OCI-LY3 (cell line): Measurements from ENCODE around the gene RBMS3.
A peak's percentile ranks its signal among the peaks of the same experiment; 100 is the strongest.

Experiments
- H2AFZ ChIP-seq: fragments of 200-600, 300-600 bp; shearing (Covaris generic); 2 replicates; pipeline ENCODE4 v1.6.0; 2014; ENCODE audit warnings: antibody characterized with exemption, low read depth, low read length
- H3K27ac ChIP-seq: fragments of 200-600, 300-600 bp; sonication (generic); 2 replicates; pipeline ENCODE4 v1.5.1; 2014; ENCODE audit warnings: mild to moderate bottlenecking, low read length, moderate library complexity, mixed read lengths
- H3K27me3 ChIP-seq: fragments of 200-600, 300-600 bp; sonication (generic); 2 replicates; pipeline ENCODE4 v1.6.1; 2014; ENCODE audit warnings: low read depth, low read length, mixed read lengths
- H3K36me3 ChIP-seq: fragments of 200-600, 300-600 bp; sonication (generic); replicated peaks from 2 replicates; pipeline ENCODE3; 2014; ENCODE audit warnings: low read depth, low read length, mixed read lengths
- H3K4me1 ChIP-seq: fragments of 300-600, 200-600 bp; sonication (generic); 2 replicates; pipeline ENCODE4 v1.6.1; 2014; ENCODE audit warnings: low read length, mixed read lengths
- H3K4me2 ChIP-seq: fragments of 200-600, 300-600 bp; sonication (generic); 2 replicates; pipeline ENCODE4 v1.6.1; 2014; ENCODE audit warnings: low read length, mixed read lengths
- H3K4me3 ChIP-seq: fragments of 300-600, 200-600 bp; sonication (generic); 2 replicates; pipeline ENCODE4 v1.5.1; 2014; ENCODE audit warnings: antibody characterized with exemption, mild to moderate bottlenecking, low read length, moderate library complexity
- H3K79me2 ChIP-seq: fragments of 300-600, 200-600 bp; shearing (Covaris generic); 2 replicates; pipeline ENCODE4 v1.6.1; 2014; ENCODE audit warnings: mild to moderate bottlenecking, low read length, mixed read lengths
- H3K9ac ChIP-seq: fragments of 300-600, 200-600 bp; shearing (Covaris generic); 2 replicates; pipeline ENCODE4 v1.6.0; 2014; ENCODE audit warnings: mild to moderate bottlenecking, low read length, moderate library complexity
- H3K9me3 ChIP-seq: fragments of 200-600, 300-600 bp; shearing (Covaris generic); 2 replicates; pipeline ENCODE4 v1.6.1; 2014; ENCODE audit warnings: low read length, mixed read lengths; ENCODE audit not compliant: insufficient read depth
- H4K20me1 ChIP-seq: fragments of 200-600, 300-600 bp; sonication (generic); 2 replicates; pipeline ENCODE4 v1.6.1; 2016; ENCODE audit warnings: low read length, mixed read lengths; ENCODE audit not compliant: insufficient read depth
- CTCF ChIP-seq: fragments of 200-600, 300-600 bp; sonication (generic); IDR thresholded peaks from 2 replicates; pipeline ENCODE4 v1.5.1; 2014; ENCODE audit warnings: antibody characterized with exemption, low read length, low read depth
- EZH2phosphoT487 ChIP-seq: fragments of 200-600 bp; shearing (Covaris generic); IDR thresholded peaks from 2 replicates; pipeline ENCODE4 v1.6.1; 2018; ENCODE audit warnings: antibody characterized with exemption, mixed run types, low read depth

The RBMS3 gene

GRCh38 chr3:29870136-29870535, 589.3 kb downstream of the RBMS3 start:
- no peak overlapping the region for H3K27ac ChIP-seq
- H3K79me2 ChIP-seq: no peaks in the 10 kb centered on the region
- H3K4me2 ChIP-seq: no peak overlapping the region
- H3K4me1 ChIP-seq: peaks cover 10% of the 10 kb centered on the region
- H3K9ac ChIP-seq: no peak overlapping the region
- TF ChIP-seq CTCF (no peak), EZH2phosphoT487 (no peak)
- no peaks in the 10 kb centered on the region for H3K9me3 ChIP-seq
- H4K20me1 ChIP-seq: no peaks in the 10 kb centered on the region
- H3K4me3 ChIP-seq: no peak overlapping the region
- no peak overlapping the region for H2AFZ ChIP-seq
- H3K27me3 ChIP-seq: peaks cover 8% of the 10 kb centered on the region; the same call in 1 of the 2 replicates
- H3K36me3 ChIP-seq: no peaks in the 10 kb centered on the region

GRCh38 chr3:29871087-29871486, 590.2 kb downstream of the RBMS3 start:
- H3K4me1 ChIP-seq: peaks cover under 1% of the 10 kb centered on the region; the same call in 1 of the 2 replicates
- no peak overlapping the region for H3K4me3 ChIP-seq
- no peaks in the 10 kb centered on the region for H3K36me3 ChIP-seq
- H3K27ac ChIP-seq: no peak overlapping the region
- H3K79me2 ChIP-seq: no peaks in the 10 kb centered on the region
- peak; percentile 44; the same call in 1 of the 2 replicates for TF ChIP-seq CTCF
- no peak for TF ChIP-seq EZH2phosphoT487
- no peak overlapping the region for H3K4me2 ChIP-seq
- no peak overlapping the region for H3K9ac ChIP-seq
- no peaks in the 10 kb centered on the region for H4K20me1 ChIP-seq
- no peaks in the 10 kb centered on the region for H3K9me3 ChIP-seq
- no peak overlapping the region for H2AFZ ChIP-seq
- peaks cover 8% of the 10 kb centered on the region; the same call in 1 of the 2 replicates for H3K27me3 ChIP-seq

GRCh38 chr3:29880809-29881208, 599.9 kb downstream of the RBMS3 start:
- Histone ChIP-seq H3K27ac (no peak overlapping the region), H4K20me1 (no peaks in the 10 kb centered on the region), H3K79me2 (no peaks in the 10 kb centered on the region), H3K9me3 (no peaks in the 10 kb centered on the region), H3K36me3 (no peaks in the 10 kb centered on the region), H3K4me2 (no peak overlapping the region), H3K4me3 (no peak overlapping the region), H3K4me1 (no peaks in the 10 kb centered on the region), H3K27me3 (no peaks in the 10 kb centered on the region), H2AFZ (no peak overlapping the region), H3K9ac (no peak overlapping the region)
- TF ChIP-seq EZH2phosphoT487: no peak
- TF ChIP-seq CTCF: no peak

- Histone ChIP-seq H2AFZ (no peak overlapping the region), H3K9me3 (no peaks in the 10 kb centered on the region), H4K20me1 (no peaks in the 10 kb centered on the region), H3K27ac (no peak overlapping the region), H3K36me3 (no peaks in the 10 kb centered on the region), H3K4me1 (no peaks in the 10 kb centered on the region), H3K4me3 (no peak overlapping the region), H3K27me3 (no peaks in the 10 kb centered on the region), H3K9ac (no peak overlapping the region), H3K4me2 (no peak overlapping the region), H3K79me2 (no peaks in the 10 kb centered on the region)
- no peak for TF ChIP-seq CTCF
- no peak for TF ChIP-seq EZH2phosphoT487
These were observed 606.6 kb downstream of the RBMS3 start for GRCh38 chr3:29887451-29887850.
